ENCODE measurements around the gene PAFAH2. TPM values are rescaled to one million over a fixed set of nuclear protein-coding genes. Genes with fewer than 3 reads are reported as not detected.
A peak's percentile ranks its signal among the peaks of the same experiment; 100 is the strongest.

Gene PAFAH2
- polyA plus RNA-seq, 1 of the 3 experiments (the other 2 are of a cell fraction) = 10.8 TPM

GRCh38 chr1:25926731-25927496, 70.9 kb downstream of the PAFAH2 start:
- Histone ChIP-seq H3K9me2 (no peaks in the 10 kb centered on the region), H3K79me2 (ENCODE audit: insufficient read depth) (no peaks in the 10 kb centered on the region), H3K9ac (no peak overlapping the region), H3F3A (replicated peaks; ENCODE audit: insufficient read depth) (no peaks in the 10 kb centered on the region), H3K9me3 (no peaks in the 10 kb centered on the region), H3K4me2 (0 out of 2 replicates have a peak overlapping the region, but pooled peaks have one; percentile 4), H4K20me1 (ENCODE audit: insufficient read depth) (no peaks in the 10 kb centered on the region), H3K27ac (ENCODE audit: low read depth in 2 of 2, low read length in 1 of 2) (peak overlapping the region in 1 of 2 experiments; percentile 98; a peak in 2 of 4 replicates), H3K27me3 (ENCODE audit: insufficient read depth) (no peaks in the 10 kb centered on the region), H3K36me3 (replicated peaks in 1 of 2; ENCODE audit: control insufficient read depth in 1 of 2, insufficient read depth in 2 of 2, low read length in 1 of 2) (no peaks in the 10 kb centered on the region), H3K4me3 (ENCODE audit: low read depth in 2 of 2, low read length in 1 of 2) (no peak overlapping the region), H3K4me1 (ENCODE audit: control insufficient read depth in 1 of 2, insufficient read depth in 2 of 2, low read depth in 1 of 2, low read length in 1 of 2) (peaks cover 0 to 24% of the 10 kb centered on the region in 2 experiments; a peak in 1 of 4 replicates), H2AFZ (ENCODE audit: low read depth) (0 out of 2 replicates have a peak overlapping the region, but pooled peaks have one; percentile 40)
- POLR2A ChIA-PET = interaction anchor here (1.0 to 2.9 kb wide), 4 partner anchors 22 to 497 kb away, joined by 3 to 16 read pairs (median 9); partner anchors contain the start of genes PAFAH2 and STMN1
- 47% methylated on average over 10 of the region's 13 CpGs for whole genome bisulfite sequencing (ENCODE audit: low lambda C conversion rate)
- DNase-seq = peak; percentile 75
- CTCF ChIA-PET = interaction anchor here (0.7 to 4.0 kb wide), 5 partner anchors 28 to 72 kb away, joined by 3 to 22 read pairs (median 3); partner anchors contain the start of gene PAFAH2
- TF ChIP-seq EP300 (IDR thresholded peaks at IDR 0.05; ENCODE audit: borderline replicate concordance in 1 of 2, low read depth in 1 of 2, low read length in 1 of 2) (peak in 1 of 2 experiments; percentile 28; a peak in 1 of 4 replicates), ELF1 (IDR thresholded peaks at IDR 0.05) (no peak), JUND (IDR thresholded peaks at IDR 0.05) (no peak), POLR2AphosphoS5 (IDR thresholded peaks at IDR 0.05; ENCODE audit: low read depth, low read length) (no peak), TAF1 (IDR thresholded peaks at IDR 0.05; ENCODE audit: borderline replicate concordance, low read depth, low read length) (no peak), GABPA (IDR thresholded peaks at IDR 0.05; ENCODE audit: low read depth) (no peak), CTCF (IDR thresholded peaks at IDR 0.05) (no peak), CHD2 (IDR thresholded peaks at IDR 0.05; ENCODE audit: low read length, partially characterized antibody) (peak; percentile 64), MEF2A (IDR thresholded peaks at IDR 0.05; ENCODE audit: borderline replicate concordance, low read depth) (no peak), RFX5 (IDR thresholded peaks at IDR 0.05; ENCODE audit: low read length) (no peak), RCOR1 (IDR thresholded peaks at IDR 0.05; ENCODE audit: low read length) (no peak), NFIC (IDR thresholded peaks at IDR 0.05; ENCODE audit: borderline replicate concordance) (no peak), YY1 (IDR thresholded peaks at IDR 0.05; ENCODE audit: low read depth) (no peak), MAX (IDR thresholded peaks at IDR 0.05; ENCODE audit: low read depth) (no peak), SIN3A (IDR thresholded peaks at IDR 0.05; ENCODE audit: borderline replicate concordance, low read depth, low read length) (no peak), ZBTB33 (IDR thresholded peaks at IDR 0.05; ENCODE audit: borderline replicate concordance, low read depth) (no peak), USF2 (IDR thresholded peaks at IDR 0.05; ENCODE audit: borderline replicate concordance, low read depth, low read length) (no peak), SMC3 (IDR thresholded peaks at IDR 0.05; ENCODE audit: low read depth, low read length) (no peak), TEAD4 (IDR thresholded peaks at IDR 0.05; ENCODE audit: borderline replicate concordance, insufficient read depth) (no peak), FOXM1 (IDR thresholded peaks at IDR 0.05; ENCODE audit: low read depth) (no peak), REST (IDR thresholded peaks at IDR 0.05; ENCODE audit: low read depth, low read length) (no peak), FOSL2 (IDR thresholded peaks at IDR 0.05; ENCODE audit: borderline replicate concordance, low read depth) (no peak), IRF3 (IDR thresholded peaks at IDR 0.05; ENCODE audit: low read depth, low read length) (no peak)

Measured in SK-N-SH (cell line).